Testis (tissue), 3 donors: Measurements from ENCODE around the gene DOCK7. TPM values are rescaled to one million over a fixed set of nuclear protein-coding genes. Genes with fewer than 3 reads are reported as not detected.
"Not testable (repeated sequence)": the region's sequence is repeated elsewhere in the genome, so short reads cannot be mapped to it uniquely, and the experiment has no call there.

Source experiments
- DNase-seq: peaks from one replicate; pipeline ENCODE4 v3.0.0-alpha.2; 2019
- H3K27ac ChIP-seq, 2 donors: fragments of 200-600 bp; sonication (generic); one replicate each; pipeline ENCODE4 v1.5.1; 2019
- H3K27me3 ChIP-seq: fragments of 200-600 bp; sonication (generic); one replicate; pipeline ENCODE4 v1.5.1; 2019
- H3K36me3 ChIP-seq: fragments of 200-600 bp; sonication (generic); one replicate; pipeline ENCODE4 v1.5.1; 2017; ENCODE audit warnings: low read depth; ENCODE audit errors: missing control alignments
- H3K4me1 ChIP-seq: fragments of 200-600 bp; sonication (generic); one replicate; pipeline ENCODE4 v1.5.1; 2019
- H3K4me3 ChIP-seq, 2 donors: fragments of 200-600 bp; sonication (generic); one replicate each; pipeline ENCODE4 v1.5.1; 2017 to 2019
- H3K9me3 ChIP-seq: fragments of 200-600 bp; sonication (generic); one replicate; pipeline ENCODE4 v1.5.1; 2017
- CTCF ChIP-seq, 3 experiments: fragments of 450-650 bp in 2 of 3; fragments of 200-600 bp in 1 of 3; sonication (generic) in 1 of 3; IDR thresholded peaks; one replicate each; pipeline ENCODE4 v1.5.1; 2016 to 2019; ENCODE audit warnings: antibody characterized with exemption in 3 of 3, mild to moderate bottlenecking in 2 of 3, moderate library complexity in 1 of 3
- POLR2A ChIP-seq: fragments of 450-650 bp; IDR thresholded peaks from one replicate; pipeline ENCODE4 v1.6.1; 2017; ENCODE audit warnings: antibody characterized with exemption, mild to moderate bottlenecking, moderate library complexity
- WGBS, 2 donors: methylation state at CpG; one replicate each; pipeline ENCODE4 v1.1.5; 2018; 5-methylcytosine and 5-hydroxymethylcytosine counted together
- intact Hi-C: fragments of 100-400 bp; cut with DNase I; formaldehyde crosslinking; loops from one replicate; pipeline ENCODE4 v1.15.1; 2023; ENCODE audit warnings: low total_unique reads
- polyA plus RNA-seq: library from polyadenylated mRNA; stranded (reverse); fragments of 350-450 nt; fragmentation: Illumina TruSeq; extraction: RNeasy Lipid Tissue Mini Kit (QIAGEN cat#74804); gene quantifications from one replicate; pipeline ENCODE4 v1.2.3, GENCODE V29; 2014; ENCODE audit warnings: low read depth, low replicate concordance; ENCODE audit not compliant: insufficient read depth
- total RNA-seq, 2 donors: library from RNA; depleted of rRNA; stranded (reverse); fragments of >200 nt; gene quantifications; one replicate each; pipeline ENCODE4 v1.2.3, GENCODE V29; 2016

The DOCK7 gene
- total and polyA plus RNA-seq, 3 donors from 2014 or later, result 42.2 to 122 (median 94.3) TPM

- TF ChIP-seq POLR2A, result no peak
- no peaks in the 10 kb centered on the region for H3K27me3 ChIP-seq
- no peak overlapping the region for H3K4me3 ChIP-seq
- no peak overlapping the region for H3K27ac ChIP-seq
- no peak for DNase-seq
- WGBS, 2 donors, result 94 to 98% methylated on average over 1 of the region's 1 CpG
- H3K4me1 ChIP-seq, result no peaks in the 10 kb centered on the region
- no peaks in the 10 kb centered on the region for H3K36me3 ChIP-seq
- intact Hi-C loops, result no loop called here
- no peaks in the 10 kb centered on the region for H3K9me3 ChIP-seq
These were observed 74.3 kb downstream of the DOCK7 start for GRCh38 chr1:62613890-62614289.

DNA sequence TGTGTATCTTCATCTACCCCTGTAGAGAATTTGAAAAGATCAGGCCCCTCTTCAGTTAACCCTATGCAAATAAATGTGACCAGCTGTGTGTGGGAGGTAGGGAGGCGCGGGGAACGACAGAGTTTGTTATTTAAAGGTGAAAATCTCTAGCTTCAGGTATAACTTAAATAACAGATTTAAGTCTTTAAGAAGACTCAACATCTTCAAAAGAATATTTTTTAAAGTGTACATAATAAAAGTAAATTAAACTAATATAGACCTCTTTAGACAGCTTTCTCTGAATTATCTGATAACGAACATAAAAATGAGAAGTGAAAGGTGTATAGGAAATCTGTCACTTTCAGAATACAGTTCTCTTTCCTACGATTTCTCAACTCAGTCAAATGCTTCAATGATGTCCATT is 74.9 kb downstream of the DOCK7 start:
- H3K36me3 ChIP-seq, result no peaks in the 10 kb centered on the region
- no peaks in the 10 kb centered on the region for H3K9me3 ChIP-seq
- H3K27me3 ChIP-seq, result no peaks in the 10 kb centered on the region
- no peak overlapping the region for H3K27ac ChIP-seq
- 84 to 85% methylated on average over 5 of the region's 5 CpGs for WGBS, 2 donors
- H3K4me1 ChIP-seq, result no peaks in the 10 kb centered on the region
- intact Hi-C loops, result no loop called here
- TF ChIP-seq POLR2A (no peak), CTCF (IDR thresholded peaks at IDR 0.05) (no peak)
- no peak overlapping the region for H3K4me3 ChIP-seq
- DNase-seq, result no peak

DNA sequence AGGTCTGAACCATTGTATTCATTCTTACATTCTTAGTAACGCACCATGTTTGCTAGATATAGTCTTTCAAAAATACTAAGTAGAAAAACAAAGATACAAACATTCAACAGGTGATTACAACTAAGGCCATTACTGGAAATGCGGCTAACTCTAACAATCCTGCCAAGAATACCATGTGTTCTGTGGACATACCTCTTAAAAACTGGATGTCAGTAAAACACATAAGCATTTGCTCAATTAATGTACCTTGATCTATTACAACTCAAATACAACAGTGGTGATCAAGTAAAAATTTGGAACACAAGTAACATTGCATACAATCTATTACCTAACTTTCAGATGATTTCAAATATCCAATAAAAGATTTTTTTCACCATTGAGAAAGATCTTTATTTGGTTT is 75.4 kb downstream of the DOCK7 start:
- Histone ChIP-seq H3K27me3 (no peaks in the 10 kb centered on the region), H3K36me3 (no peaks in the 10 kb centered on the region), H3K4me1 (no peaks in the 10 kb centered on the region), H3K4me3 (no peak overlapping the region), H3K27ac (no peak overlapping the region), H3K9me3 (no peaks in the 10 kb centered on the region)
- DNase-seq, result no peak
- no peak for TF ChIP-seq POLR2A
- TF ChIP-seq CTCF (IDR thresholded peaks at IDR 0.05), result no peak
- WGBS, 2 donors, result 87 to 93% methylated on average over 2 of the region's 2 CpGs
- intact Hi-C loops, result no loop called here

- intact Hi-C loops, H3K4me3 ChIP-seq, H3K27me3 ChIP-seq, H3K36me3 ChIP-seq, H3K4me1 ChIP-seq, DNase-seq, H3K27ac ChIP-seq, H3K9me3 ChIP-seq: not testable (repeated sequence)
- 100% methylated on average over 1 of the region's 1 CpG for WGBS, 2 donors
These were observed 77.6 kb downstream of the DOCK7 start for GRCh38 chr1:62610588-62610987.

DNA sequence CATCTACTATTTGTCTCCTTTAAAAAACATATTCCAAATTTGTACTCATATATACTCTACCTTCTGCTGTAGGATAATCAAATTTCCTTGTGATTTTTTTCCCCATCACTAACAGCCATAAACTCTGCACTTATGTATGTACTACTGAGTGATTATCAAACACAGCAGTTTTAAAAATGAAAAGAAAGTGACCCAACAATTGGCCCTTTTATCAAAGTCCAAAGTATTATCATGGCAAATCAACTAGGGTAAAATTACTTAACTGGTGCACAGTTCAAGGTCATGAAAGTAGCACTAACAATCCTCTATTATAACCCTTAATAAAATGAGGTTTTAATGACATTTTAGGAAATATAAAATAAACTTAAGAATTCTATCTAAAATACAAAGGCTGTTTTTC is 79.3 kb downstream of the DOCK7 start:
- Histone ChIP-seq H3K4me3 (no peak overlapping the region), H3K9me3 (no peaks in the 10 kb centered on the region), H3K27ac (no peak overlapping the region), H3K27me3 (no peaks in the 10 kb centered on the region), H3K4me1 (no peaks in the 10 kb centered on the region), H3K36me3 (no peaks in the 10 kb centered on the region)
- DNase-seq, result no peak
- no peak for TF ChIP-seq CTCF (IDR thresholded peaks at IDR 0.05)
- TF ChIP-seq POLR2A, result no peak
- intact Hi-C loops, result no loop called here

DNA sequence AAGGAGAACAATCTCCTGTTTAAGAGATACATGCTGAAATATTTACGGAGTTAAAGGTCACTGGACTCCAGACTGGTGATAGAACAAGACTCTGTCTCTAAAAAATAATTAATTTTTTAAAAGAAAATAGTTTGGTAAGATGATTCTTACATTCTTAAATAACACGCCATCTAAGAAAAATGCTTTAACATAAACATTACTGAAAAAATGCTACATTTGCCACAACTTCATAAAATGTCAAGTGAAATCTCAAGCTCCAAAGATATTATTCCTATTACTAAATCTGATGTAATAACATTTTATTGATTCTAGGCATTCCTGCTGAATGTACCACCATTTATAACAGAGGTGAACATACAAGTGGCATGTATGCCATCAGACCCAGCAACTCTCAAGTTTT is 86.7 kb downstream of the DOCK7 start:
- DNase-seq, result no peak
- Histone ChIP-seq H3K4me3 (no peak overlapping the region), H3K27me3 (no peaks in the 10 kb centered on the region)

More for the DNA sequence above, 86.7 kb downstream of the DOCK7 start:
- Histone ChIP-seq H3K36me3 (no peaks in the 10 kb centered on the region), H3K4me1 (no peaks in the 10 kb centered on the region), H3K9me3 (no peaks in the 10 kb centered on the region), H3K27ac (no peak overlapping the region)
- WGBS, 2 donors, result 86 to 96% methylated on average over 2 of the region's 2 CpGs
- TF ChIP-seq POLR2A, result no peak
- intact Hi-C loops, result no loop called here
